Upper lobe of left lung (tissue), 4 donors: ENCODE data around the gene NREP.

Source experiments
- EP300 ChIP-seq, 4 donors: sonication (generic); formaldehyde crosslinking; IDR thresholded peaks; one replicate each; pipeline ENCODE4 v1.5.1; 2017; ENCODE audit warnings: antibody characterized with exemption in 4 of 4, control low read depth in 2 of 4
- TF ChIP-seq, protein P1 (sequence below), 6 experiments: fragments of 450-650 bp in 4 of 6; fragments of 200-600 bp in 2 of 6; sonication (generic) in 2 of 6; IDR thresholded peaks; one replicate each; pipeline ENCODE4 v1.5.1; 2016 to 2019; ENCODE audit warnings: antibody characterized with exemption in 6 of 6

GRCh38 chr5:111743988-111744387, 13.0 kb downstream of the NREP start:
- TF ChIP-seq, protein P1, sequence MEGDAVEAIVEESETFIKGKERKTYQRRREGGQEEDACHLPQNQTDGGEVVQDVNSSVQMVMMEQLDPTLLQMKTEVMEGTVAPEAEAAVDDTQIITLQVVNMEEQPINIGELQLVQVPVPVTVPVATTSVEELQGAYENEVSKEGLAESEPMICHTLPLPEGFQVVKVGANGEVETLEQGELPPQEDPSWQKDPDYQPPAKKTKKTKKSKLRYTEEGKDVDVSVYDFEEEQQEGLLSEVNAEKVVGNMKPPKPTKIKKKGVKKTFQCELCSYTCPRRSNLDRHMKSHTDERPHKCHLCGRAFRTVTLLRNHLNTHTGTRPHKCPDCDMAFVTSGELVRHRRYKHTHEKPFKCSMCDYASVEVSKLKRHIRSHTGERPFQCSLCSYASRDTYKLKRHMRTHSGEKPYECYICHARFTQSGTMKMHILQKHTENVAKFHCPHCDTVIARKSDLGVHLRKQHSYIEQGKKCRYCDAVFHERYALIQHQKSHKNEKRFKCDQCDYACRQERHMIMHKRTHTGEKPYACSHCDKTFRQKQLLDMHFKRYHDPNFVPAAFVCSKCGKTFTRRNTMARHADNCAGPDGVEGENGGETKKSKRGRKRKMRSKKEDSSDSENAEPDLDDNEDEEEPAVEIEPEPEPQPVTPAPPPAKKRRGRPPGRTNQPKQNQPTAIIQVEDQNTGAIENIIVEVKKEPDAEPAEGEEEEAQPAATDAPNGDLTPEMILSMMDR (IDR thresholded peaks at IDR 0.05): no peak
- TF ChIP-seq EP300 (IDR thresholded peaks at IDR 0.05): no peak
